Measurements from ENCODE around the gene MRPL4.

DNA sequence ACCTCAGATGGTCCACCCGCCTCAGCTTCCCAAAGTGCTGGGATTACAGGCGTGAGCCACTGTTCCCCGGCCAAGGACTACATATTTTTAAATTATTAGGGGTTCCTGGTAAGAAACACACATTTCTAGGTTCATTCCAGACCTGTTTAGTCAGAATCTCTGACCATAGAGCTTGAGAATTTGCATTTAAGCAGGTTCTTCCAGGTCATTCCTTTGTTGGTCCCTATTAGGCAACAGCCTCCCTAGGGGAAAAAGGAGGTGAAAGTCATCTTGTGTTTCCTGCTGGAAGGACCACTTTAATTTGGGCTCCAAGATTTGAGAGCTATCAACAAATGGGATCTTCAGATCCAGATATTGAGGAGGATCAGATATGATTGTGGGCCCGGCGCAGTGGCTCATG is 37.2 kb upstream of the MRPL4 start:
- TF ChIP-seq, protein P1, sequence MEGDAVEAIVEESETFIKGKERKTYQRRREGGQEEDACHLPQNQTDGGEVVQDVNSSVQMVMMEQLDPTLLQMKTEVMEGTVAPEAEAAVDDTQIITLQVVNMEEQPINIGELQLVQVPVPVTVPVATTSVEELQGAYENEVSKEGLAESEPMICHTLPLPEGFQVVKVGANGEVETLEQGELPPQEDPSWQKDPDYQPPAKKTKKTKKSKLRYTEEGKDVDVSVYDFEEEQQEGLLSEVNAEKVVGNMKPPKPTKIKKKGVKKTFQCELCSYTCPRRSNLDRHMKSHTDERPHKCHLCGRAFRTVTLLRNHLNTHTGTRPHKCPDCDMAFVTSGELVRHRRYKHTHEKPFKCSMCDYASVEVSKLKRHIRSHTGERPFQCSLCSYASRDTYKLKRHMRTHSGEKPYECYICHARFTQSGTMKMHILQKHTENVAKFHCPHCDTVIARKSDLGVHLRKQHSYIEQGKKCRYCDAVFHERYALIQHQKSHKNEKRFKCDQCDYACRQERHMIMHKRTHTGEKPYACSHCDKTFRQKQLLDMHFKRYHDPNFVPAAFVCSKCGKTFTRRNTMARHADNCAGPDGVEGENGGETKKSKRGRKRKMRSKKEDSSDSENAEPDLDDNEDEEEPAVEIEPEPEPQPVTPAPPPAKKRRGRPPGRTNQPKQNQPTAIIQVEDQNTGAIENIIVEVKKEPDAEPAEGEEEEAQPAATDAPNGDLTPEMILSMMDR (conservative IDR thresholded peaks at IDR 0.05; ENCODE audit: low read depth, low read length), result no peak
- TF ChIP-seq EZH2 (IDR thresholded peaks at IDR 0.05; ENCODE audit: borderline replicate concordance, low read depth, low read length, poor library complexity, severe bottlenecking), result no peak

Data from A673 (cell line).